ENCODE results near the gene ACSS2. TPM values are rescaled to one million over a fixed set of nuclear protein-coding genes. Genes with fewer than 3 reads are reported as not detected.

The ACSS2 gene
- total RNA-seq, result 38.0 and 45.3 TPM in 2 replicates

GRCh38 chr20:34876406-34877282 is at the start of gene ACSS2:
ACSS2 (plus strand) TSS chr20:34876612; CDS start chr20:34876646, 34 bp downstream.
- intact Hi-C loops (cut with micrococcal nuclease), result loop anchor here (1.0 to 5.0 kb wide), 10 partner anchors 15 to 1076 kb away; partner anchors contain the start of genes AHCY, DYNLRB1, GSS and MYH7B
- Mint-ChIP-seq H3K4me3 (peak within 1 kb of the TSS; percentile 96), H3K9me3 (no peaks in the 10 kb centered on the region), H3K36me3 (ENCODE audit: low read depth) (peaks cover 6% of the 10 kb centered on the region), H3K27me3 (ENCODE audit: insufficient read depth) (peaks cover 2% of the 10 kb centered on the region), H3K4me1 (ENCODE audit: low read depth) (peaks cover 73% of the 10 kb centered on the region), H3K27ac (peak within 1 kb of the TSS; percentile 82)
- peak; percentile 95 for DNase-seq (ENCODE audit: low spot score)

- DNase-seq (ENCODE audit: low spot score), result no peak
- Mint-ChIP-seq H3K9me3 (no peaks in the 10 kb centered on the region), H3K4me3 (no peak overlapping the region), H3K4me1 (ENCODE audit: low read depth) (peaks cover 7% of the 10 kb centered on the region), H3K27ac (no peak overlapping the region), H3K36me3 (ENCODE audit: low read depth) (peaks cover 5% of the 10 kb centered on the region), H3K27me3 (ENCODE audit: insufficient read depth) (peaks cover 26% of the 10 kb centered on the region)
- intact Hi-C loops (cut with micrococcal nuclease), result loop anchor here (5.0 to 10.0 kb wide), 3 partner anchors 318 to 713 kb away; partner anchors contain the start of genes CEP250, EDEM2 and ERGIC3
Observed at GRCh38 chr20:34829191-34829590, 47.2 kb upstream of the ACSS2 start.

GRCh38 chr20:34831936-34832335 is 44.5 kb upstream of the ACSS2 start:
- intact Hi-C loops (cut with micrococcal nuclease), result no loop called here
- no peak for DNase-seq (ENCODE audit: low spot score)
- H3K27me3 Mint-ChIP-seq (ENCODE audit: insufficient read depth), result peaks cover 29% of the 10 kb centered on the region
- no peak overlapping the region for H3K27ac Mint-ChIP-seq
- no peaks in the 10 kb centered on the region for H3K9me3 Mint-ChIP-seq
- no peaks in the 10 kb centered on the region for H3K4me1 Mint-ChIP-seq (ENCODE audit: low read depth)
- no peaks in the 10 kb centered on the region for H3K36me3 Mint-ChIP-seq (ENCODE audit: low read depth)
- no peak overlapping the region for H3K4me3 Mint-ChIP-seq

GRCh38 chr20:34834459-34834893 is 41.9 kb upstream of the ACSS2 start:
- H3K36me3 Mint-ChIP-seq (ENCODE audit: low read depth), result no peaks in the 10 kb centered on the region
- DNase-seq (ENCODE audit: low spot score), result no peak
- H3K4me3 Mint-ChIP-seq, result no peak overlapping the region
- intact Hi-C loops (cut with micrococcal nuclease), result loop anchor here (1.0 to 2.0 kb wide), 4 partner anchors 9 to 434 kb away; partner anchors contain the start of gene NCOA6
- no peaks in the 10 kb centered on the region for H3K9me3 Mint-ChIP-seq
- no peak overlapping the region for H3K27ac Mint-ChIP-seq
- H3K27me3 Mint-ChIP-seq (ENCODE audit: insufficient read depth), result peaks cover 27% of the 10 kb centered on the region
- H3K4me1 Mint-ChIP-seq (ENCODE audit: low read depth), result no peaks in the 10 kb centered on the region

- Mint-ChIP-seq H3K36me3 (ENCODE audit: low read depth) (no peaks in the 10 kb centered on the region), H3K27me3 (ENCODE audit: insufficient read depth) (peaks cover 20% of the 10 kb centered on the region), H3K4me1 (ENCODE audit: low read depth) (no peaks in the 10 kb centered on the region), H3K4me3 (no peak overlapping the region), H3K9me3 (no peaks in the 10 kb centered on the region), H3K27ac (no peak overlapping the region)
- intact Hi-C loops (cut with micrococcal nuclease), result no loop called here
- no peak for DNase-seq (ENCODE audit: low spot score)
Observed at GRCh38 chr20:34842143-34842542, 34.3 kb upstream of the ACSS2 start.

GRCh38 chr20:34843421-34843820 is 33.0 kb upstream of the ACSS2 start:
- intact Hi-C loops (cut with micrococcal nuclease), result no loop called here
- peaks cover 20% of the 10 kb centered on the region for H3K27me3 Mint-ChIP-seq (ENCODE audit: insufficient read depth)

GRCh38 chr20:34848597-34848996 is 27.8 kb upstream of the ACSS2 start:
- no peaks in the 10 kb centered on the region for H3K9me3 Mint-ChIP-seq
- intact Hi-C loops (cut with micrococcal nuclease), result no loop called here
- no peak overlapping the region for H3K27ac Mint-ChIP-seq

More at GRCh38 chr20:34843421-34843820, 33.0 kb upstream of the ACSS2 start:
- H3K27ac Mint-ChIP-seq, result no peak overlapping the region
- no peak overlapping the region for H3K4me3 Mint-ChIP-seq
- no peaks in the 10 kb centered on the region for H3K9me3 Mint-ChIP-seq
- no peaks in the 10 kb centered on the region for H3K4me1 Mint-ChIP-seq (ENCODE audit: low read depth)
- H3K36me3 Mint-ChIP-seq (ENCODE audit: low read depth), result peaks cover 3% of the 10 kb centered on the region
- no peak for DNase-seq (ENCODE audit: low spot score)

GRCh38 chr20:34849778-34850177 is 26.6 kb upstream of the ACSS2 start:
- intact Hi-C loops (cut with micrococcal nuclease), result no loop called here
- H3K27ac Mint-ChIP-seq, result no peak overlapping the region
- no peaks in the 10 kb centered on the region for H3K4me1 Mint-ChIP-seq (ENCODE audit: low read depth)
- DNase-seq (ENCODE audit: low spot score), result no peak
- H3K9me3 Mint-ChIP-seq, result no peaks in the 10 kb centered on the region
- H3K4me3 Mint-ChIP-seq, result no peak overlapping the region
- H3K36me3 Mint-ChIP-seq (ENCODE audit: low read depth), result peaks cover 6% of the 10 kb centered on the region
- no peaks in the 10 kb centered on the region for H3K27me3 Mint-ChIP-seq (ENCODE audit: insufficient read depth)

More at GRCh38 chr20:34848597-34848996, 27.8 kb upstream of the ACSS2 start:
- Mint-ChIP-seq H3K4me3 (no peak overlapping the region), H3K4me1 (ENCODE audit: low read depth) (no peaks in the 10 kb centered on the region), H3K27me3 (ENCODE audit: insufficient read depth) (no peaks in the 10 kb centered on the region), H3K36me3 (ENCODE audit: low read depth) (peaks cover 6% of the 10 kb centered on the region)
- DNase-seq (ENCODE audit: low spot score), result no peak

GRCh38 chr20:34850969-34851368 is 25.4 kb upstream of the ACSS2 start:
- no peak overlapping the region for H3K27ac Mint-ChIP-seq
- H3K36me3 Mint-ChIP-seq (ENCODE audit: low read depth), result peaks cover 6% of the 10 kb centered on the region
- H3K27me3 Mint-ChIP-seq (ENCODE audit: insufficient read depth), result no peaks in the 10 kb centered on the region
- intact Hi-C loops (cut with micrococcal nuclease), result no loop called here
- DNase-seq (ENCODE audit: low spot score), result no peak
- H3K4me3 Mint-ChIP-seq, result no peak overlapping the region
- H3K4me1 Mint-ChIP-seq (ENCODE audit: low read depth), result no peaks in the 10 kb centered on the region
- no peaks in the 10 kb centered on the region for H3K9me3 Mint-ChIP-seq

- Mint-ChIP-seq H3K36me3 (ENCODE audit: low read depth) (peaks cover 6% of the 10 kb centered on the region), H3K27me3 (ENCODE audit: insufficient read depth) (no peaks in the 10 kb centered on the region), H3K9me3 (no peaks in the 10 kb centered on the region), H3K4me1 (ENCODE audit: low read depth) (no peaks in the 10 kb centered on the region), H3K4me3 (no peak overlapping the region), H3K27ac (no peak overlapping the region)
- no peak for DNase-seq (ENCODE audit: low spot score)
- intact Hi-C loops (cut with micrococcal nuclease), result no loop called here
Observed at GRCh38 chr20:34852298-34852697, 24.1 kb upstream of the ACSS2 start.

- Mint-ChIP-seq H3K4me1 (ENCODE audit: low read depth) (no peaks in the 10 kb centered on the region), H3K27ac (no peak overlapping the region), H3K36me3 (ENCODE audit: low read depth) (peaks cover 3% of the 10 kb centered on the region), H3K9me3 (no peaks in the 10 kb centered on the region), H3K4me3 (no peak overlapping the region), H3K27me3 (ENCODE audit: insufficient read depth) (no peaks in the 10 kb centered on the region)
- intact Hi-C loops (cut with micrococcal nuclease), result no loop called here
- DNase-seq (ENCODE audit: low spot score), result no peak
Observed at GRCh38 chr20:34859367-34859766, 17.0 kb upstream of the ACSS2 start.

- no peaks in the 10 kb centered on the region for H3K4me1 Mint-ChIP-seq (ENCODE audit: low read depth)
- no peaks in the 10 kb centered on the region for H3K9me3 Mint-ChIP-seq
- no peak overlapping the region for H3K27ac Mint-ChIP-seq
- no peaks in the 10 kb centered on the region for H3K27me3 Mint-ChIP-seq (ENCODE audit: insufficient read depth)
- DNase-seq (ENCODE audit: low spot score), result no peak
- no peak overlapping the region for H3K4me3 Mint-ChIP-seq
- H3K36me3 Mint-ChIP-seq (ENCODE audit: low read depth), result peaks cover 3% of the 10 kb centered on the region
- intact Hi-C loops (cut with micrococcal nuclease), result no loop called here
Observed at GRCh38 chr20:34859826-34860545, 16.4 kb upstream of the ACSS2 start.

Measured in activated T-helper 1 cell treated with anti-CD3 and anti-CD28 coated beads, Interleukin-12 subunit alpha, Interleukin-12 subunit beta, Interleukin-2, Interleukin-4 antibody, amounts not matched to agents 30 ng/mL and 10 ng/mL and 1 ng/mL, durations not matched to agents 14 hours and 24 hours and 36 hours (primary cell).